GM18499 (cell line): ENCODE measurements around the gene LCN15.
"Not testable (repeated sequence)": the region's sequence is repeated elsewhere in the genome, so short reads cannot be mapped to it uniquely, and the experiment has no call there.

Source experiments
- ATAC-seq: cut with Tn5 transposase; IDR thresholded peaks from one replicate; pipeline ENCODE4 v1.9.1; 2021; ENCODE audit warnings: moderate number of reproducible peaks; ENCODE audit not compliant: insufficient read depth, unreplicated experiment

The LCN15 gene

DNA sequence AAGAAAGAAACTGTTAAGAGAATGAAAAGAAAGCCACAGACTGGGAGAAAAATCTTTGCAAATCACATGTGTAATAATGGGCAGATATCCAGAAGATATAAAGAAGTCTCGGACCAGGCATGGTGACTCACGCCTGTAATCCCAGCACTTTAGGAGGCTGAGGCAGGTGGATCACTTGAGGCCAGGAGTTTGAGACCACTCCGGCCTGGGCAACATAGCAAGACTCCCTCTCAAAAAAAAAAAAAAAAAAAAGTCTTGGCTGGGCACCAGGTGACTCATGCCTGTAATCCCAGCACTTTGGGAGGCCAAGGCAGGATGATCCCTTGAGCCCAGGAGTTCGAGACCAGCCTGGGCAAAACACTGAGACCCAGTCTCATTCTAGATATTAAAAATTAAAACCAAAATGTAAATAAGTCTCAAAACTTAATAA is 53.1 kb downstream of the LCN15 start:
- not testable (repeated sequence) for ATAC-seq

DNA sequence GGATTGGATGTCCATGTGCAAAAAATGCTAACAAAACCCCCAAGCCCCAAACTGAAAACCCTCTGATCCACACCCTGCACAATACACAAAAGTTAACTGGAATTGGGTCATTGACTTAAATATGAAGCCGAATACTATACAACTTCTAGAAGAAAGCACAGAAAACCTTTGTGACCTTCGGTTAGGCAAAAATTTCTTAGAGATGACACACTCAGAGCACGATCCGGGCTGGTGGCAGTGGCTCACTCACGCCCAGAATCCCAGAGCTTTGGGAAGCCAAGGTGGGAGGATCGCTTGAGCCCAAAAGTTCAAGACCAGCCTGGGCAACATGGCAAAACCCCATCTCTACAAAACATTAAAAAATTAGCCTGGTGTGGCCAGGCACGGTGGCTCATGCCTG is 53.8 kb downstream of the LCN15 start:
- ATAC-seq, result no peak
